ENCODE measurements around the gene TBC1D22A. TPM values are rescaled to one million over a fixed set of nuclear protein-coding genes. Genes with fewer than 3 reads are reported as not detected.

Gene TBC1D22A
- total and polyA plus RNA-seq, 10 of the 15 experiments (the other 5 are each of a cell fraction or from before 2014, with no cell fraction given): 0.63 to 44.7 (median 27.4) TPM

GRCh38 chr22:47205554-47205953, 443.1 kb downstream of the TBC1D22A start (continued):
- TF ChIP-seq, protein P1, sequence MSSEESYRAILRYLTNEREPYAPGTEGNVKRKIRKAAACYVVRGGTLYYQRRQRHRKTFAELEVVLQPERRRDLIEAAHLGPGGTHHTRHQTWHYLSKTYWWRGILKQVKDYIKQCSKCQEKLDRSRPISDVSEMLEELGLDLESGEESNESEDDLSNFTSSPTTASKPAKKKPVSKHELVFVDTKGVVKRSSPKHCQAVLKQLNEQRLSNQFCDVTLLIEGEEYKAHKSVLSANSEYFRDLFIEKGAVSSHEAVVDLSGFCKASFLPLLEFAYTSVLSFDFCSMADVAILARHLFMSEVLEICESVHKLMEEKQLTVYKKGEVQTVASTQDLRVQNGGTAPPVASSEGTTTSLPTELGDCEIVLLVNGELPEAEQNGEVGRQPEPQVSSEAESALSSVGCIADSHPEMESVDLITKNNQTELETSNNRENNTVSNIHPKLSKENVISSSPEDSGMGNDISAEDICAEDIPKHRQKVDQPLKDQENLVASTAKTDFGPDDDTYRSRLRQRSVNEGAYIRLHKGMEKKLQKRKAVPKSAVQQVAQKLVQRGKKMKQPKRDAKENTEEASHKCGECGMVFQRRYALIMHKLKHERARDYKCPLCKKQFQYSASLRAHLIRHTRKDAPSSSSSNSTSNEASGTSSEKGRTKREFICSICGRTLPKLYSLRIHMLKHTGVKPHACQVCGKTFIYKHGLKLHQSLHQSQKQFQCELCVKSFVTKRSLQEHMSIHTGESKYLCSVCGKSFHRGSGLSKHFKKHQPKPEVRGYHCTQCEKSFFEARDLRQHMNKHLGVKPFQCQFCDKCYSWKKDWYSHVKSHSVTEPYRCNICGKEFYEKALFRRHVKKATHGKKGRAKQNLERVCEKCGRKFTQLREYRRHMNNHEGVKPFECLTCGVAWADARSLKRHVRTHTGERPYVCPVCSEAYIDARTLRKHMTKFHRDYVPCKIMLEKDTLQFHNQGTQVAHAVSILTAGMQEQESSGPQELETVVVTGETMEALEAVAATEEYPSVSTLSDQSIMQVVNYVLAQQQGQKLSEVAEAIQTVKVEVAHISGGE (CRISPR knock-in tag; IDR thresholded peaks at IDR 0.05): no peak
- no peak for TF ChIP-seq PML (IDR thresholded peaks at IDR 0.05; ENCODE audit: low read length)
- no peak for TF ChIP-seq IKZF2 (IDR thresholded peaks at IDR 0.05)
- no peak for TF ChIP-seq LARP7 (IDR thresholded peaks at IDR 0.05)
- TF ChIP-seq ZNF274 (IDR thresholded peaks at IDR 0.05; ENCODE audit: insufficient read depth, insufficient read length): no peak

DNA sequence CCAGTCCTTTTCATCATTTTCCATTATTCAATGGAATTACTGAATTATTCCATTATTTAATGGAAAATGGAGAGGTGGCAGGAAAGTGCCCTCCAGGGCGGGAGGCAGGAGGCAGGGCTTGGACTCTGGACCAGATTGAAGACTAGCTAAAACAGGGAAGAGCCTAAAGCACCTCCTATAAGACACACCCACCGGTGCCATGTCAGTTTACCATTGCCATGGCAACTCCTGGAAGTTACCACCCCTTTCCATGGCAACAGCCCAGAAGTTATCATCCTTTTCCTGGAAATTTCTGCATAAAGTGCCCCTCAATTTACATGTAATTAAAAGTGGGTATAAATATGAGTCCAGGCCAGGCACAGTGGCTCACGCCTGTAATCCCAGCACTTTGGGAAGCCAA, 443.7 kb downstream of the TBC1D22A start:
- ChIA-PET POLR2A (no interaction called here), RAD21 (ENCODE audit: unreplicated experiment) (no interaction called here), SMC1A (ENCODE audit: uncharacterized antibody, unreplicated experiment) (no interaction called here), CTCF (no interaction called here)
- H3K9me3 ChIP-seq (replicated peaks; ENCODE audit: control insufficient read depth, insufficient read depth, low read length): no peaks in the 10 kb centered on the region
- BruUV-seq (replicated peaks): no TSS peak
- intact Hi-C loops (cut with micrococcal nuclease; ENCODE audit: unreplicated experiment): no loop called here
- H3K27me3 ChIP-seq (replicated peaks in 1 of 2; ENCODE audit: control insufficient read depth in 2 of 2, insufficient read depth in 2 of 2, low read length in 1 of 2): no peaks in the 10 kb centered on the region
- no peak overlapping the region for H2AFZ ChIP-seq (ENCODE audit: control insufficient read depth, low read depth, low read length)
- no peak overlapping the region for H3K27ac ChIP-seq (ENCODE audit: control insufficient read depth, insufficient read depth)
- no peak for TF ChIP-seq CHD4 (IDR thresholded peaks at IDR 0.05)
- no peak for TF ChIP-seq RAD51 (IDR thresholded peaks at IDR 0.05)
- no peak for TF ChIP-seq CREB1 (IDR thresholded peaks at IDR 0.05; ENCODE audit: low read depth)
- no peak for TF ChIP-seq RB1 (IDR thresholded peaks at IDR 0.05; ENCODE audit: borderline replicate concordance)
- TF ChIP-seq ZSCAN29 (IDR thresholded peaks at IDR 0.05): no peak
- TF ChIP-seq RAD21 (IDR thresholded peaks at IDR 0.05; ENCODE audit: insufficient read depth, low read depth, low read length): no peak
- TF ChIP-seq ATF3 (IDR thresholded peaks at IDR 0.05; ENCODE audit: borderline replicate concordance, extremely low read depth, low read depth, low read length): no peak
- no peak for TF ChIP-seq HDAC2 (IDR thresholded peaks at IDR 0.05)
- no peak overlapping the region for H3K4me2 ChIP-seq (ENCODE audit: control insufficient read depth, insufficient read depth)
- no peaks in the 10 kb centered on the region for H3K4me1 ChIP-seq (ENCODE audit: control insufficient read depth, insufficient read depth, low read length)
- no peaks in the 10 kb centered on the region for H3K79me2 ChIP-seq (ENCODE audit: control insufficient read depth, insufficient read depth, low read length)
- H3K9ac ChIP-seq (ENCODE audit: control insufficient read depth, insufficient read depth, low read length): no peak overlapping the region
- in situ Hi-C loops (cut with MboI): no loop called here
- H3K36me3 ChIP-seq (ENCODE audit: control insufficient read depth in 2 of 2, insufficient read depth in 2 of 2, low read length in 1 of 2): no peaks in the 10 kb centered on the region
- DNase-seq (ENCODE audit: low read depth, low spot score) (no peak), ATAC-seq (no peak), FAIRE-seq (no peak)
- H3K4me3 ChIP-seq: no peak overlapping the region
- no peaks in the 10 kb centered on the region for H4K20me1 ChIP-seq (ENCODE audit: control insufficient read depth, insufficient read depth)
- WGBS (ENCODE audit: insufficient coverage, insufficient replicate concordance, low lambda C conversion rate, missing lambda C conversion rate): 26% methylated on average over 3 of the region's 3 CpGs

All from GM12878 (cell line).